Measurements from ENCODE around the gene ANKRD34C.

Gene ANKRD34C

DNA sequence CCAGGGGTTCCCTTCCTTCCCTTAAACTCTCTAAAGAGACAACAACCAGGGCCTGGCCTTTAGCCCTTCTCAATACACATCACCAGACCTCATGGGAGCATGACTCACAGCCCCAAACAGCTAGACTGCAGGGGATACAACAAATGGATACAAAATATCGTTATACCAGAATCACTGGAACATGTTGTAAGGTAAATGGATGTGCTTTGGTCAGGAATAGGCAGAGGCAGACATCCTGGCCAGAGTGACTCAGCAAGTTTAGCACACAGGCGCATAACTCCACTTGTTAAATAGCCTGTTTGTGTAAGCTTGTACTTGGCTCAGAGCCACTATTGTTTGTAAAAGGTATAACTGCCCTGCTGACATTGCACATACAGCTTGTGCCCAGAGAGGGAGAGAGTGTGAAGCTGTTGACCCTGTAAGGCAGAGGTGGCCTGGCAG is 46.7 kb downstream of the ANKRD34C start:
- Mint-ChIP-seq H3K27me3 (no peaks in the 10 kb centered on the region), H3K4me3 (no peak overlapping the region), H3K27ac (peak overlapping the region; percentile 46), H3K4me1 (no peaks in the 10 kb centered on the region), H3K36me3 (peaks cover 25% of the 10 kb centered on the region), H3K9me3 (no peaks in the 10 kb centered on the region)

Data from activated naive CD4-positive, alpha-beta T cell treated with anti-CD3 and anti-CD28 coated beads, Interleukin-2, amount 50 U/mL, for 24 hours (primary cell).